Activated naive CD4-positive, alpha-beta T cell treated with anti-CD3 and anti-CD28 coated beads, Interleukin-2, amount 50 U/mL, for 24 hours (primary cell): ENCODE data around the gene PCDH9.

Experiments
- H3K27ac Mint-ChIP-seq: one replicate; pipeline ENCODE4 v1.8.0; 2021; ENCODE audit warnings: mild to moderate bottlenecking, mixed read lengths
- H3K27me3 Mint-ChIP-seq: one replicate; pipeline ENCODE4 v1.8.0; 2021; ENCODE audit warnings: mixed read lengths
- H3K36me3 Mint-ChIP-seq: one replicate; pipeline ENCODE4 v1.8.0; 2021; ENCODE audit warnings: mixed read lengths
- H3K4me1 Mint-ChIP-seq: one replicate; pipeline ENCODE4 v1.8.0; 2021; ENCODE audit warnings: mixed read lengths
- H3K4me3 Mint-ChIP-seq: one replicate; pipeline ENCODE4 v1.8.0; 2021; ENCODE audit warnings: mild to moderate bottlenecking, mixed read lengths
- H3K9me3 Mint-ChIP-seq: one replicate; pipeline ENCODE4 v1.8.0; 2021; ENCODE audit warnings: mixed read lengths

PCDH9 gene

DNA sequence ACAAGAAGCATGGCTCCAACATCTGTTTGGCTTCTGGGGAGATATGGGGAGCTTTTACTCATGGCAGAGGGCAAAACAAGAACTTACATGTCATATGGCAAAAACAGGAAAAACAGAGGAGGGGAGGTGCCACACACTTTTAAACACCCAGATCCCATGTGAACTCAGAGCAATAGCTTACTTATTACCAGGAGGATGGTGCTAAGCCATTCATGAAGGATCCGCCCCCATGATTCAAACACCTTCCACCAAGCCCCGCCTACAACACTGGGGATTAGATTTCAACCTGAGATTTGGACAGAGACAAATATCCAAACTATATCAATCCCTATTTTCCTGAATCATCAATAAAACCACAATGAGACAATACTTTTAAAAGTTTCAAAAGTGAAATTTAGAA is 712.1 kb downstream of the PCDH9 start:
- H3K4me1 Mint-ChIP-seq, result no peaks in the 10 kb centered on the region
- H3K36me3 Mint-ChIP-seq, result no peaks in the 10 kb centered on the region
- no peak overlapping the region for H3K27ac Mint-ChIP-seq
- H3K9me3 Mint-ChIP-seq, result no peaks in the 10 kb centered on the region
- no peaks in the 10 kb centered on the region for H3K27me3 Mint-ChIP-seq
- H3K4me3 Mint-ChIP-seq, result no peak overlapping the region

DNA sequence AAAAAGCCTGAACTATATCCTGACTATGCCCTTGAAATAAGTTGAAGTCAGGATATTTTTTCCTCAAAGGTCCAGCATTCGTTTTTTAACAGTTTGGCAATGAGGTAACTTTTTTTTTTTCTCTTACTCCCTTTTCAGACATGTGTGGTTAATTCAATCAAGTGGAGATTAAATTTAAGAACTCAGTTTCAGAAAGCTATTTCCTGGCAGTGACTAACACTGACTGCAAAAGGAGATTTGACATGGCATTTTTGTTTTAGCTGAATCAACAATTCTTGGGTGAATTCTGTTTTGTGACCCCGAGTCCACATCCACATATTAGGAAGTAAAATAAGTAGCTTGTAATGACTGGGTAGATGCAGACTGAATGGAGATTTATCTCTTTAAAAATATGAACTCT is 716.4 kb downstream of the PCDH9 start:
- Mint-ChIP-seq H3K4me1 (no peaks in the 10 kb centered on the region), H3K27ac (no peak overlapping the region), H3K4me3 (no peak overlapping the region), H3K9me3 (peaks cover 6% of the 10 kb centered on the region), H3K36me3 (no peaks in the 10 kb centered on the region), H3K27me3 (no peaks in the 10 kb centered on the region)

GRCh38 chr13:66509175-66509574 is 721.0 kb downstream of the PCDH9 start:
- Mint-ChIP-seq H3K4me1 (no peaks in the 10 kb centered on the region), H3K27ac (no peak overlapping the region), H3K4me3 (no peak overlapping the region), H3K36me3 (no peaks in the 10 kb centered on the region), H3K27me3 (no peaks in the 10 kb centered on the region), H3K9me3 (peaks cover 6% of the 10 kb centered on the region)

DNA sequence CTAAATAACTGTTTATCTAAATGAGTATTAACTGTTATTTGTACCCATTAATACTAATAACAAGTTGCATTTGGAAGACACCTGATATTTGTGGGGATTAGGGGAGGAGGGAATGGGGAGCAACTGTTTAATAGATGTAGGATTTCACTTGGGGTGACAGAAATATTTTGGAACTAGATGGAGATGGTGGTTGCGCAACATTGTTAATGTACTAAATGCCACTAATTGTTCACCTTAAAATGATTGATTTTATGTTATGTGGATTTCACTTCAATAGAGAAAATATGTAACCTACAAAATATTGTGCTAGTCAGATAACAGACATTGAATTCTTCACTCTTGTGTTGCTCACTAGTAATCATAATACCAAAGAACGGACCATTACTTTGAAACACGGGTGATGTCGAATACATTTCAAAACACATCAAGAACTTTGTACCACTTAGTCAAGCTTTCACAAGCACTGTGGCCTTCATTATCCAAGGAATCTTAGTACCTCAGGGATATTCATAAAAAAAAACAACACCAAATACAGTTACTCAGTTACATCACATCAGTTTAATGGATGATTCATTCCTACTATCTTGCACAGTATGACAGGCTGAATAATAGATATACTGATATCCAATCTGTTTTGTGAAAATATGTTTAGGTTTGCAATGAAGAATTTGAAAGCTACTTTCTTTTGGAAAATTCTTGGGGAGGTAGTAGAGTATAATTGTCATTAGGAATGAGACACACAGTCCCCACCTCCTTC is 721.8 kb downstream of the PCDH9 start:
- Mint-ChIP-seq H3K36me3 (no peaks in the 10 kb centered on the region), H3K27ac (no peak overlapping the region), H3K4me1 (no peaks in the 10 kb centered on the region), H3K4me3 (no peak overlapping the region), H3K9me3 (peaks cover 6% of the 10 kb centered on the region), H3K27me3 (no peaks in the 10 kb centered on the region)

- no peaks in the 10 kb centered on the region for H3K36me3 Mint-ChIP-seq
- H3K4me3 Mint-ChIP-seq, result no peak overlapping the region
- H3K27ac Mint-ChIP-seq, result no peak overlapping the region
- no peaks in the 10 kb centered on the region for H3K4me1 Mint-ChIP-seq
- H3K27me3 Mint-ChIP-seq, result no peaks in the 10 kb centered on the region
- H3K9me3 Mint-ChIP-seq, result peaks cover 6% of the 10 kb centered on the region
Observed at GRCh38 chr13:66506979-66507378, 723.2 kb downstream of the PCDH9 start.

GRCh38 chr13:66506051-66506777 is 723.9 kb downstream of the PCDH9 start:
- Mint-ChIP-seq H3K9me3 (peaks cover 6% of the 10 kb centered on the region), H3K27me3 (no peaks in the 10 kb centered on the region), H3K4me1 (no peaks in the 10 kb centered on the region), H3K4me3 (no peak overlapping the region), H3K27ac (no peak overlapping the region), H3K36me3 (no peaks in the 10 kb centered on the region)

DNA sequence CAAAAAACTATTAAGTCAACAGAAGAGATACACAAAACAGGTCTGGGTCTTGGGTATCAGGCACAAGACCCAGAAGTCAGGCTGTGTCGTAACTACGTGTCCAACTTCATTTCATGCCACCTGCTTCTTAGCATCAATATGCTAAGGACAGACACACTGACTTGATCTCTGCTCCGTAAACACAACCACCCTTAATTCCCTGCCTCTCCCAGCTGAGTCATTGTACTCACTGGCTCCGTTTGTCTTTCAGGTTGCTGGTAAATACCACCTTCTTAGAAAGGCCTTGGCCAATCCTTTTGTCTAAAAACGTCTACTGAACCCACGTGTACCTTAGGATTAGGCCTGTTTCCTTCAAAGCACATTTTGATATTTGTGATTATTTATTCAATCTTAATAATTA is 726.2 kb downstream of the PCDH9 start:
- H3K27me3 Mint-ChIP-seq, result no peaks in the 10 kb centered on the region
- no peaks in the 10 kb centered on the region for H3K4me1 Mint-ChIP-seq
- H3K4me3 Mint-ChIP-seq, result no peak overlapping the region
- no peak overlapping the region for H3K27ac Mint-ChIP-seq
- no peaks in the 10 kb centered on the region for H3K36me3 Mint-ChIP-seq
- no peaks in the 10 kb centered on the region for H3K9me3 Mint-ChIP-seq

DNA sequence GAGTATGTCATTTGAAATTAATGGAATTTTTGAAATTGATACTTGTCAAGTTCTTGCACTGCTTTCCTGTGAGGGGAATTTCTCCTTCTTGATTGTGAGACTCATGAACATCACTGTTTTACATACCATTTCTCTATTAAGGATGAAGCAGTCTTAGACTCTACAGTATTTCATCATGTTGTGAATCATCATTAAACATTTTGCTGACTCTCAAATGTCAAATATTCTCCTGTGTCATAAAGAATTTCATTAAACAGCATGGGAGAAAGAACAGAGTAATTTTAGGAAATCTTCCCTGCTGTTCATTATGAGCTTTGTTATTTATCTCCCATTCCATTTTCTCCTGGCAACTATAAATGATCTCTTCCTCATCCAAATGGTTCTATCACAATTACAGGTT is 729.0 kb downstream of the PCDH9 start:
- H3K9me3 Mint-ChIP-seq, result peaks cover 1% of the 10 kb centered on the region
- no peaks in the 10 kb centered on the region for H3K36me3 Mint-ChIP-seq
- no peak overlapping the region for H3K4me3 Mint-ChIP-seq
- H3K4me1 Mint-ChIP-seq, result no peaks in the 10 kb centered on the region
- no peaks in the 10 kb centered on the region for H3K27me3 Mint-ChIP-seq
- H3K27ac Mint-ChIP-seq, result no peak overlapping the region

- no peak overlapping the region for H3K27ac Mint-ChIP-seq
- no peaks in the 10 kb centered on the region for H3K36me3 Mint-ChIP-seq
- H3K9me3 Mint-ChIP-seq, result peaks cover 5% of the 10 kb centered on the region
- no peaks in the 10 kb centered on the region for H3K27me3 Mint-ChIP-seq
- H3K4me3 Mint-ChIP-seq, result no peak overlapping the region
- H3K4me1 Mint-ChIP-seq, result no peaks in the 10 kb centered on the region
Observed at GRCh38 chr13:66492479-66492878, 737.7 kb downstream of the PCDH9 start.

- H3K27ac Mint-ChIP-seq, result no peak overlapping the region
- no peaks in the 10 kb centered on the region for H3K27me3 Mint-ChIP-seq
- H3K4me1 Mint-ChIP-seq, result no peaks in the 10 kb centered on the region
- H3K9me3 Mint-ChIP-seq, result peaks cover 4% of the 10 kb centered on the region
- no peaks in the 10 kb centered on the region for H3K36me3 Mint-ChIP-seq
- no peak overlapping the region for H3K4me3 Mint-ChIP-seq
Observed at GRCh38 chr13:66491251-66491650, 738.9 kb downstream of the PCDH9 start.

DNA sequence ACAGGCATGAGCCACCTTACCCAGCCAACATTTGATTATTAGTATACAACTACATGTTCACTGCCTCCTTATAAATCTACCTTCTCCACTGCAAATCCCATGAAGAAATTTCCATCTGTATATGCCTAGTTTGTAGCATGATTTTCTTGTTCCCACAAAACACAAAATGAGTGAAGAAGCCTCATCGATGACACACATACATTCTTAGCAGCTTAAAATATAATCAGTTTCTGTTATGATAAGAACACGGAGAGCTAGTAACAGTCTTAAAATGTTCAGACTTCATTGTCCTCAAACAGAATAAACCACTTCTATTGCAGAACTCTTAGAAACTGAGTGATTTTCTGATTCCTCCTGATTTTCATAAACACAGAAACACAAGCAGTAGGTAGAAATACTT is 740.5 kb downstream of the PCDH9 start:
- Mint-ChIP-seq H3K27me3 (no peaks in the 10 kb centered on the region), H3K27ac (no peak overlapping the region), H3K4me1 (no peaks in the 10 kb centered on the region), H3K36me3 (no peaks in the 10 kb centered on the region), H3K4me3 (no peak overlapping the region), H3K9me3 (no peaks in the 10 kb centered on the region)

GRCh38 chr13:66489172-66489571 is 741.0 kb downstream of the PCDH9 start:
- Mint-ChIP-seq H3K27ac (no peak overlapping the region), H3K4me3 (no peak overlapping the region), H3K9me3 (no peaks in the 10 kb centered on the region), H3K36me3 (no peaks in the 10 kb centered on the region), H3K4me1 (no peaks in the 10 kb centered on the region), H3K27me3 (no peaks in the 10 kb centered on the region)

- H3K27me3 Mint-ChIP-seq, result no peaks in the 10 kb centered on the region
- H3K36me3 Mint-ChIP-seq, result no peaks in the 10 kb centered on the region
- H3K4me1 Mint-ChIP-seq, result no peaks in the 10 kb centered on the region
- no peak overlapping the region for H3K27ac Mint-ChIP-seq
- no peaks in the 10 kb centered on the region for H3K9me3 Mint-ChIP-seq
- no peak overlapping the region for H3K4me3 Mint-ChIP-seq
Observed at GRCh38 chr13:66483712-66484111, 746.4 kb downstream of the PCDH9 start.

GRCh38 chr13:66482836-66483235 is 747.3 kb downstream of the PCDH9 start:
- H3K4me1 Mint-ChIP-seq, result no peaks in the 10 kb centered on the region
- H3K36me3 Mint-ChIP-seq, result no peaks in the 10 kb centered on the region
- no peak overlapping the region for H3K4me3 Mint-ChIP-seq
- no peaks in the 10 kb centered on the region for H3K9me3 Mint-ChIP-seq
- no peaks in the 10 kb centered on the region for H3K27me3 Mint-ChIP-seq
- H3K27ac Mint-ChIP-seq, result no peak overlapping the region

- no peaks in the 10 kb centered on the region for H3K36me3 Mint-ChIP-seq
- H3K9me3 Mint-ChIP-seq, result peaks cover 7% of the 10 kb centered on the region
- H3K4me1 Mint-ChIP-seq, result no peaks in the 10 kb centered on the region
- H3K27me3 Mint-ChIP-seq, result no peaks in the 10 kb centered on the region
- H3K27ac Mint-ChIP-seq, result no peak overlapping the region
- H3K4me3 Mint-ChIP-seq, result no peak overlapping the region
Observed at GRCh38 chr13:66477816-66478215, 752.3 kb downstream of the PCDH9 start.

- no peaks in the 10 kb centered on the region for H3K27me3 Mint-ChIP-seq
- H3K9me3 Mint-ChIP-seq, result peaks cover 7% of the 10 kb centered on the region
- H3K4me1 Mint-ChIP-seq, result no peaks in the 10 kb centered on the region
- no peak overlapping the region for H3K27ac Mint-ChIP-seq
- no peaks in the 10 kb centered on the region for H3K36me3 Mint-ChIP-seq
- H3K4me3 Mint-ChIP-seq, result no peak overlapping the region
Observed at GRCh38 chr13:66475061-66475460, 755.1 kb downstream of the PCDH9 start.
